Caki2 (cell line): ENCODE measurements around the gene SMARCC2. TPM values are rescaled to one million over a fixed set of nuclear protein-coding genes. Genes with fewer than 3 reads are reported as not detected.

ENCODE experiments used
- DNase-seq: peaks from one replicate; pipeline ENCODE4 v3.0.0-alpha.2; 2015; ENCODE audit warnings: low read depth
- in situ Hi-C: cut with HindIII; loops from 2 replicates; pipeline ENCODE4 v1.10.0; 2016; ENCODE audit warnings: low sequenced_read_pairs, low pct_unique_long_range_greater_than_20kb, mixed read lengths
- total RNA-seq: library from RNA; depleted of rRNA; stranded (reverse); fragments of >200 nt; shearing (Covaris generic); gene quantifications from 2 replicates; pipeline ENCODE4 v1.2.3, GENCODE V29; 2014; ENCODE audit warnings: low replicate concordance; rRNA removed

The SMARCC2 gene
- total RNA-seq, result 19.3 and 27.0 TPM in 2 replicates

DNA sequence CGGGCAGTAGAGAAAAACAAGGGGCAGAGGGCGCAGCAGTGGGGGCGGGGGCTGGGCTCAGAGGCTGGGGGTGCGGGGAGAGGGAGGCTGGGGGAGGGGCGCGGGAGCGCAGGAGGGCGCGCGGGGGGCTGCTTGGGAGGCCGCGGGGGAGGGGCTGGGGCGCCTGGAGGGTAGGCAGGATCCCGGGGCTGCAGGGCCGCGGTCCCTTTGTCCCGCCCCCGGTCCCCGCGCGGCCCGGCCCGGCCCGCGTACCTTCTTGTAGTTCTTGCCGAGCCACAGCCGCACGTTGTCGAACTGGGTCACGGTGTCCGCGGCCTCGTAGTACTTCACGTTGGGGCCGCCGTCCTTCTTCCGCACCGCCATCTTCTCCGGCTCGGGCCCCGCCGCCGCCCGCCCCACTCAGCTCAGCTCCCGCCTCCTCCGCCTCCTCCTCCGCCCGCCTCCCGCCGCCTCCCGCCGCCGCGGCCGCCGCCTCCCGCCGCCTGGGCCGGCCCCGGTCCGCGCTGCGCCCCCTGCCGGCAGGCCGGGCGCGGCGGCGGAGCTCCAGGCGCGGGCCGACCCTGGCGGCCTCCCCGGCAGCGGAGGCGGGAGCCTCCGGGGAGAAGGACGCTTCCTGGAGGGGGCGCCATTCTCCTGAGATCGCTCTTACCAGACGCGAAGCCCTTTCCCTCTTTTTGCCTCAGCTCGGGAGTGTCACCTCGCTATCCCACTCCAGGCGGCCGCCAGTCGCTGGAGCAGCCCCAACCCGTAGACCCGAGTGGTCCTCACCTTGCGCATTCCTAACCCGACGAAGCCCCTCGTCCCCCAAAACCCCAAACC is at the start of gene SMARCC2:
TSS of gene SMARCC2 (minus strand) at position 385 of the 819 bp plus-strand sequence. CDS start at position 363, 22 bp downstream.
- in situ Hi-C loops, result no loop called here
- peak; percentile 91 for DNase-seq

DNA sequence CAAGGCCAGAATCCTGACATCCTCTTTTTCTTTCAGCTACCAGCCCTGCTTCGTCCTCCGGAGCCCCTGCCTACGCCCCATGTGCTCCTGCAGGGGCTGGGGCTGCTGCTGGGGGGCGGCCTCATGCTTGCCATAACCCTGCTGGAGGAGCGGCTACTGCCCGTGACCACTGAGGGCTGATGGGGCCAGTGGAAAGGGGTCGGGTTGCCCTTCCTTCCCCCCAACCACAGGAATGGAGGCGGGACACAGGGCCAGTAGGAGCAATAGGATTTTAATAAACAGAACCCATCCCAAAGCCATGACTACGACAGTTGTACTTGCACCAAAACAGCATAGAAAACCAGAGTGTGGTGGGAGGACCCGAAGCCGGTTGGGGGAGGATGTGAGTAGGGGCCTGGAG is 48.3 kb upstream of the SMARCC2 start:
- DNase-seq, result no peak
- in situ Hi-C loops, result no loop called here

DNA sequence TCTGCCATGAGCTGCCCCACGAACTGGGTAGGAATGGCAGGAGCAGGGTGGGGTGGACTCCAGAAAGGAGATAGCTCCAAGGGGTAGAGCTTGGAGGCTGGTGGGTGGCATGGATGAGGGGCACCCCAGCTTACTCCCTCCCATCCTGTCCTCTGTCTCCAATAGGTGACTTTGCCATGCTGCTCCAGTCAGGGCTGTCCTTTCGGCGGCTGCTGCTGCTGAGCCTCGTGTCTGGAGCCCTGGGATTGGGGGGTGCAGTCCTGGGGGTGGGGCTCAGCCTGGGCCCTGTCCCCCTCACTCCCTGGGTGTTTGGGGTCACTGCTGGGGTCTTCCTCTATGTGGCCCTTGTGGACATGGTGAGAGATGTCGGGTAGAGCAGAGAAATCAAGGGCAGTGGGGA is 47.7 kb upstream of the SMARCC2 start:
- in situ Hi-C loops, result no loop called here
- DNase-seq, result no peak

DNA sequence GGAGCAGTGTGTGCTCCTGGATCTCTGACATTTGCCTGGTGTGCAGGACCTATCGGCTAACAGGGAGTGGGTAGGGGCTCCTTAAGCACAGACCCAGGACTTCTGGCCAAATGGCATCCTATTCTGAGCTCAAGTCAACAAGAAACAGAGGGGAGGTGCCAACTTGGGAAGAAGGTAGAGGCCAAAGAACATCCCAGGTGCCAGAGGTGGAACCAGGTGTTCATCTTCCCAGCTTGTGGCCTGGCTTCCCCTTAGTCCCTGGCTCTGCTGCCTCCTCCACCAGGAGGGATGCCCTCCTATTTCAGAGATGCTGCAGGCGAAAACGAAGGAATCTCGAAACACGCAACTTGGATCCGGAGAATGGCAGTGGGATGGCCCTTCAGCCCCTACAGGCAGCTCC is 46.8 kb upstream of the SMARCC2 start:
- in situ Hi-C loops, result no loop called here

DNA sequence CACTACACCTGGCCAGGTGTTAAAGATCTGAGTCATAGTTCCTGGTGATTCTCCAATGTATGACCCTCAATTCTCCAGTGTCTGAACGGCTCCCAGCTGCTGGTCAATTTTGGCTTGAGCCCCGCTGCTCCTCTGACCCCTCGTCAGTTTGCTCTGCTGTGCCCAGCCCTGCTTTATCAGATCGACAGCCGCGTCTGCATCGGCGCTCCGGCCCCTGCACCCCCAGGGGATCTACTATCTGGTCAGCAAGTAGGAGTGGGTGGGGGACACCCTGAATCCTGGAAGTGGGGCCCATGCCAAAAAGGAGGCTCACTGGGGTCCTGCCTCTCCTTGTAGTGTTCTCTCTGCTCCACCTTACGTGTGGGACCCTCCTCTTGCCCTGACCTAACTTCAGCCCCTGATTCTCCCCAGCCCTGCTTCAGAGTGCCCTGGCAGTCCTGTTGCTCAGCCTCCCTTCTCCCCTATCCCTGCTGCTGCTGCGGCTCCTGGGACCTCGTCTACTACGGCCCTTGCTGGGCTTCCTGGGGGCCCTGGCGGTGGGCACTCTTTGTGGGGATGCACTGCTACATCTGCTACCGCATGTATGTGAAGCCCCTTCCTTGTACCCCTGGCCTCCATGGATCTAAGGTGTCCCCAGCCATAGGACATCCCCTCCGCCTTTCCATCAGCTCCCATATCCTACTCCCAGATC is 45.6 kb upstream of the SMARCC2 start:
- no peak for DNase-seq
- in situ Hi-C loops, result no loop called here

More for the DNA sequence above, 46.8 kb upstream of the SMARCC2 start:
- no peak for DNase-seq

- no peak for DNase-seq
- in situ Hi-C loops, result no loop called here
These were observed 41.9 kb upstream of the SMARCC2 start for GRCh38 chr12:56231184-56231582.

GRCh38 chr12:56230432-56231183 is 41.3 kb upstream of the SMARCC2 start:
- in situ Hi-C loops, result no loop called here
- DNase-seq, result no peak

- no peak for DNase-seq
- in situ Hi-C loops, result no loop called here
These were observed 40.7 kb upstream of the SMARCC2 start, which contains the start of gene SLC39A5 for GRCh38 chr12:56229916-56230431. Gene SLC39A5, plus strand, starts transcription at chr12:56230051. Its CDS starts 1,224 bp downstream, at chr12:56231275.

DNA sequence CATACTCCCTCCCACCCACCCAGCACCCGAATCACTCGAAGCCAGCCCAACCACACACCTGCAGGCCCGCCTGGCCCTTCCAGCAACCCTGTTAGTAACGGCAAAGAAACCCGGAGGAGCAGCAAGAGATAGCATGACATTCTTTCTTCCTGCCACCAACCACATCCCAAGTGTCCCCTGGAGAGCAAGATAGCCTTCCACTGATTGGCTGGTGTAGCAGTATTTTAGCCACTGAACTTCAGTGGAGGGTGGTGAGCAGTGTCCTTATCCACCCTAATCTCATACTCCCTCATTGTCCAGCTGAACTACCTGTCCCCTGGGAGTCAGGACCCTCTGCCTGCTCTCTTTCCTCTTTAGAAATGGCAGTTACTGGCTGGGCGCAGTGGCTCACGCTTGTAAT is 39.8 kb upstream of the SMARCC2 start:
- DNase-seq, result no peak
- in situ Hi-C loops, result no loop called here

- DNase-seq, result no peak
- in situ Hi-C loops, result no loop called here
These were observed 35.7 kb upstream of the SMARCC2 start for GRCh38 chr12:56224954-56225353.

GRCh38 chr12:56224102-56224701 is 34.9 kb upstream of the SMARCC2 start, which contains the start of gene NABP2:
Gene NABP2, plus strand, starts transcription at chr12:56224342. Its CDS starts 515 bp downstream, at chr12:56224857.
- DNase-seq, result peak; percentile 99
- in situ Hi-C loops, result no loop called here

DNA sequence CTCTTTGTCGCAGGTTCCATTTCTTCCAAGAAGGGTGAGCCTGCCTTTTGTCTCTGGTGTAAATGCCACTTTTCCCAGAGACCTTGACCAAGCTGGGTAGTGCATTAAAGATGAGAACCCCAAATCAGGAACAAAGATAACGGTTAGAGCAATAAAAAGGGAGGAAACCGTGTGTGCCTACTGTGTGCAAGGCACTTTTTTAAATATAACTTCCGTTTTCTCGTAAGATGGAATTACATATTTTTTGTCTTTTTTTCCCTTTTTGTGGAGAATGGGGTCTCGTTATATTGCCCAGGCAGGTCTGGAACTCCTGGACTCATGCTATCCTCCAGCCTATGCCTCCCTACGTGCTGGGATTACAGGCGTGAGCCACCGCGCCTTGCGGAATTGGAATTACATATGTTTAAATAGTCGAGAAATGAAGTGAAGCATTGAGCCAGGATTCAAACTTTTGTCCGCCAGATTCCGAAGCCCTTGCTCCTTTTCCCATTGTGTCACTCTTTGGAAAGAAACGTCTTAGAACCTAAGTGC is 34.4 kb upstream of the SMARCC2 start:
- DNase-seq, result no peak
- in situ Hi-C loops, result no loop called here

GRCh38 chr12:56222531-56222895 is 33.2 kb upstream of the SMARCC2 start:
- DNase-seq, result no peak
- in situ Hi-C loops, result no loop called here

- peak; percentile 99 for DNase-seq
- in situ Hi-C loops, result no loop called here
These were observed 32.7 kb upstream of the SMARCC2 start, which contains the start of gene RNF41 for GRCh38 chr12:56221757-56222530. Gene RNF41, minus strand, starts transcription at chr12:56221922. Its CDS starts 7,875 bp downstream, at chr12:56214047.

DNA sequence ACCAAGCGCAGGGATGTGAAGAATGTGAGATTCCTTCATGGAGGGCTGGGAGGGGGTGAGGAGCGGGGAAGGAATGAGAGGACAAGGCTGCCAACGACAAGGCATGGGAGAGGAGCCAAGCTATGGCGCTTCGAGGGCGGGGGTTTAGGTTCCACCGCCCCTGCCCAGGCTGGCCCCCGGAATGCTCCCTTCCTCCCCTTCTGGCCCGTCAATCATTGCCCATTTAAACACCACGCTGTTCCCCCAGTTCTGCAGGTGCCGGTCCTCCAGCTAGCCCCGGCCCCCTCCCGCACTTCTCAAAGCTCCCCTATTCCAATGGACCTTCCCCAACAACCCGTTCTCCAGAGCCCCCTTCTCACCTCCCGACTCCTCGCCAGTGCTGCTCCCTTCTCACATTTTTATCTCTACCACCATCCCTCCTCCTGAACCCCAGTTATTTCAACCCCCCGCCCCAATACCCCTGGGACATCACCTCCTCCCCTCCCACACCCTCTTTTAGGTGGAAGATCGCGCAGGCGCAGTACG is 32.0 kb upstream of the SMARCC2 start:
- peak; percentile 45 for DNase-seq
- in situ Hi-C loops, result no loop called here

DNA sequence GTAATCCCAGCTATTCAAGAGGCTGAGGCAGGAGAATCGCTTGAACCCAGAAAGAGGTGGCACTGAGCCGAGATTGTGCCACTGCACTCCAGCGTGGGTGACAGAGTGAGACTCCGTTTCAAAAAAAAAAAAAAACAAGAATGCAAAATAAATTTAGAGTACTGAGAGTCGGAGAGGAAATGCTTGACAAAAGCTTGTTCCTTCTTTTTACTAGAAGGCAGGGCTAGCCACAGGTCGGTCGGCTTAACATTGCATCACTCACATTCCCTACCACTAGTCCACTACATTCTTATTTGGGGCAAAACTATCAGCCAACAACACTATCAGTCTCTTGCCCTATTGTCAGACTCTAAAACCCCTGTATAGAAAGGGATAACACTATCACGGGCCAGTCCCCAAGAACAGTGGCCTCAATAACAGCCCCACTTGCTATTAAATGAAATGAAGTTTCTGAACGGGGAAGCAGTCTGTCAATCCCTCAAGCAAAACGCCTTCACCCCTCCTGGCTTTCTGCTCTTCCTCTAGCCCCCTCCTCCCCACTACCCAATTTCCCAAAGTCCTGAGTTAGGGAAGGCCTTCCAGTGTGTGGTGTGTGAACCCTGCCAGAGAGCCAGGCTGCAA is 31.4 kb upstream of the SMARCC2 start:
- no peak for DNase-seq
- in situ Hi-C loops, result no loop called here
